ENCODE measurements around the gene FAM193B.

FAM193B gene

GRCh38 chr5:177523711-177524538, 30.4 kb downstream of the FAM193B start:
- no peak for TF ChIP-seq RARB (CRISPR knock-in tag; IDR thresholded peaks at IDR 0.05)
- TF ChIP-seq BACH2 (CRISPR knock-in tag; IDR thresholded peaks at IDR 0.05; ENCODE audit: borderline replicate concordance): no peak
- no peak for ATAC-seq

GRCh38 chr5:177520916-177521513, 33.3 kb downstream of the FAM193B start:
- TF ChIP-seq ZNF8 (CRISPR knock-in tag; IDR thresholded peaks at IDR 0.05): no peak
- no peak for TF ChIP-seq ZNF565 (CRISPR knock-in tag; conservative IDR thresholded peaks at IDR 0.05; ENCODE audit: low read depth)
- no peak for TF ChIP-seq ISL1 (CRISPR knock-in tag; IDR thresholded peaks at IDR 0.05)
- TF ChIP-seq TSHZ2 (CRISPR knock-in tag; IDR thresholded peaks at IDR 0.05): no peak
- TF ChIP-seq CSRNP3 (CRISPR knock-in tag; IDR thresholded peaks at IDR 0.05): no peak
- no peak for TF ChIP-seq SNAI2 (CRISPR knock-in tag; IDR thresholded peaks at IDR 0.05)
- TF ChIP-seq ZFP30 (CRISPR knock-in tag; IDR thresholded peaks at IDR 0.05): no peak
- no peak for TF ChIP-seq ZFP3 (CRISPR knock-in tag; IDR thresholded peaks at IDR 0.05)
- no peak for TF ChIP-seq PPARA (CRISPR knock-in tag; IDR thresholded peaks at IDR 0.05; ENCODE audit: borderline replicate concordance)
- no peak for TF ChIP-seq CSDC2 (CRISPR knock-in tag; IDR thresholded peaks at IDR 0.05)
- no peak for TF ChIP-seq GLIS3 (CRISPR knock-in tag; IDR thresholded peaks at IDR 0.05)
- no peak for ATAC-seq

- no peak for ATAC-seq
- TF ChIP-seq TSHZ2 (CRISPR knock-in tag; IDR thresholded peaks at IDR 0.05) (no peak), OSR1 (CRISPR knock-in tag; IDR thresholded peaks at IDR 0.05) (no peak), ZNF8 (CRISPR knock-in tag; IDR thresholded peaks at IDR 0.05) (no peak), TOX (CRISPR knock-in tag; IDR thresholded peaks at IDR 0.05; ENCODE audit: borderline replicate concordance) (no peak), ZC3H10 (CRISPR knock-in tag; IDR thresholded peaks at IDR 0.05) (no peak), CSDC2 (CRISPR knock-in tag; IDR thresholded peaks at IDR 0.05) (no peak), ZFP3 (CRISPR knock-in tag; IDR thresholded peaks at IDR 0.05) (no peak)
These were observed 34.1 kb downstream of the FAM193B start for GRCh38 chr5:177520271-177520670.

- no peak for ATAC-seq
- TF ChIP-seq SNAI2 (CRISPR knock-in tag; IDR thresholded peaks at IDR 0.05) (no peak), GLIS3 (CRISPR knock-in tag; IDR thresholded peaks at IDR 0.05) (no peak), ZFP30 (CRISPR knock-in tag; IDR thresholded peaks at IDR 0.05) (no peak), BACH2 (CRISPR knock-in tag; IDR thresholded peaks at IDR 0.05; ENCODE audit: borderline replicate concordance) (no peak), CSRNP3 (CRISPR knock-in tag; IDR thresholded peaks at IDR 0.05) (no peak), PPARA (CRISPR knock-in tag; IDR thresholded peaks at IDR 0.05; ENCODE audit: borderline replicate concordance) (no peak), TSHZ2 (CRISPR knock-in tag; IDR thresholded peaks at IDR 0.05) (no peak)
These were observed 34.7 kb downstream of the FAM193B start for GRCh38 chr5:177519463-177520235.
